DND-41 (cell line): ENCODE measurements around the gene CLCA1.
A peak's percentile ranks its signal among the peaks of the same experiment; 100 is the strongest.

ENCODE experiments used
- ATAC-seq: fragments of 200-7000 bp; cut with Tn5 transposase; 3 replicates; pipeline ENCODE4 v1.9.1; 2021; ENCODE audit warnings: low read depth; ENCODE audit not compliant: insufficient read depth
- DNase-seq: peaks from one replicate; pipeline ENCODE4 v3.0.0-alpha.2; 2020
- H2AFZ ChIP-seq: 2 replicates; pipeline ENCODE4 v1.6.0; 2012; ENCODE audit warnings: low read depth, low read length
- H3K27ac ChIP-seq: 2 replicates; pipeline ENCODE4 v1.5.1; 2012; ENCODE audit warnings: low read length, inconsistent platforms
- H3K27me3 ChIP-seq: fragments of 200-600 bp; sonication (generic); 2 replicates; pipeline ENCODE4 v1.6.0; 2012; ENCODE audit warnings: low read length, mild to moderate bottlenecking, inconsistent platforms; ENCODE audit not compliant: insufficient read depth, poor library complexity
- H3K36me3 ChIP-seq: 2 replicates; pipeline ENCODE4 v1.5.1; 2012; ENCODE audit warnings: low read length, inconsistent platforms; ENCODE audit not compliant: insufficient read depth
- H3K4me1 ChIP-seq: 2 replicates; pipeline ENCODE4 v1.5.1; 2012; ENCODE audit warnings: mild to moderate bottlenecking, low read length; ENCODE audit not compliant: insufficient read depth
- H3K4me2 ChIP-seq: 2 replicates; pipeline ENCODE4 v1.6.0; 2012; ENCODE audit warnings: mild to moderate bottlenecking, moderate library complexity, low read length, inconsistent platforms; ENCODE audit not compliant: insufficient read depth
- H3K4me3 ChIP-seq, 2 experiments: fragments of 200-600 bp in 1 of 2; shearing (Covaris generic) in 1 of 2; 2 replicates each; pipeline ENCODE4 v1.5.1; 2012 to 2016; ENCODE audit warnings: inconsistent platforms in 2 of 2, low read length in 2 of 2, mild to moderate bottlenecking in 2 of 2, low read depth in 1 of 2, moderate library complexity in 1 of 2
- H3K79me2 ChIP-seq: 2 replicates; pipeline ENCODE4 v1.6.0; 2012; ENCODE audit warnings: low read length, inconsistent platforms; ENCODE audit not compliant: insufficient read depth
- H3K9ac ChIP-seq: 2 replicates; pipeline ENCODE4 v1.6.0; 2012; ENCODE audit warnings: low read depth, mild to moderate bottlenecking, inconsistent platforms, low read length, moderate library complexity
- H3K9me3 ChIP-seq: 2 replicates; pipeline ENCODE4 v1.5.1; 2012; ENCODE audit warnings: low read length, moderate library complexity, mild to moderate bottlenecking, inconsistent platforms; ENCODE audit not compliant: insufficient read depth, severe bottlenecking
- H4K20me1 ChIP-seq: 2 replicates; pipeline ENCODE4 v1.6.0; 2012; ENCODE audit warnings: low read length; ENCODE audit not compliant: insufficient read depth
- EZH2 ChIP-seq: IDR thresholded peaks from 3 replicates; pipeline ENCODE4 v1.6.1; 2012; ENCODE audit warnings: borderline replicate concordance, low read depth, mild to moderate bottlenecking, moderate library complexity, low read length, inconsistent platforms; ENCODE audit not compliant: severe bottlenecking
- TF ChIP-seq, protein P1 (sequence below): IDR thresholded peaks from 2 replicates; pipeline ENCODE4 v1.5.1; 2012; ENCODE audit warnings: borderline replicate concordance, low read length, moderate library complexity, mild to moderate bottlenecking; ENCODE audit not compliant: poor library complexity, severe bottlenecking; ENCODE audit errors: extremely low read depth

Gene CLCA1

DNA sequence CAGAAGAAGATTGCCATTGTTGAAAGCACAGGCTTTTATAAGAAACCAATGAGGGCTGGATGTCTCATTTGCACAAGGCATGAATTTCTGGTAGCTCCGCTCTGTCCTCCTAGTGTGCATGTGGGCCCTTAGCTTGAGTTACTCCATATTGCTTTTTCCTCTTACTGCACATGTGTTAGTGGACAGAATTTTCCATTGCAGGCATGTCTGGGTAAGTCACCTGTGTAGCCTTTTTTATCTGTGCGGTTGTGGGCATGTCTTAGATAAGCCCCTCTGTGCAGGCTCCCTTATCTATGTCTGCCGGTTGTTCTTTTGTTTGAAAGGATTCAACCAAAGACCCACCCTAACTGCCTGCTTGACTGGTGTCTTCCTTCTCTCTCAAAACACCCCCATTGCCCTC lies 7.2 kb upstream of the CLCA1 start:
- H3K27ac ChIP-seq = no peak overlapping the region
- H3K27me3 ChIP-seq = no peaks in the 10 kb centered on the region
- no peak overlapping the region for H3K4me3 ChIP-seq
- DNase-seq (no peak), ATAC-seq (no peak)
- no peak overlapping the region for H3K4me2 ChIP-seq
- no peaks in the 10 kb centered on the region for H3K4me1 ChIP-seq
- no peaks in the 10 kb centered on the region for H3K36me3 ChIP-seq
- TF ChIP-seq EZH2 = no peak
- TF ChIP-seq, protein P1, sequence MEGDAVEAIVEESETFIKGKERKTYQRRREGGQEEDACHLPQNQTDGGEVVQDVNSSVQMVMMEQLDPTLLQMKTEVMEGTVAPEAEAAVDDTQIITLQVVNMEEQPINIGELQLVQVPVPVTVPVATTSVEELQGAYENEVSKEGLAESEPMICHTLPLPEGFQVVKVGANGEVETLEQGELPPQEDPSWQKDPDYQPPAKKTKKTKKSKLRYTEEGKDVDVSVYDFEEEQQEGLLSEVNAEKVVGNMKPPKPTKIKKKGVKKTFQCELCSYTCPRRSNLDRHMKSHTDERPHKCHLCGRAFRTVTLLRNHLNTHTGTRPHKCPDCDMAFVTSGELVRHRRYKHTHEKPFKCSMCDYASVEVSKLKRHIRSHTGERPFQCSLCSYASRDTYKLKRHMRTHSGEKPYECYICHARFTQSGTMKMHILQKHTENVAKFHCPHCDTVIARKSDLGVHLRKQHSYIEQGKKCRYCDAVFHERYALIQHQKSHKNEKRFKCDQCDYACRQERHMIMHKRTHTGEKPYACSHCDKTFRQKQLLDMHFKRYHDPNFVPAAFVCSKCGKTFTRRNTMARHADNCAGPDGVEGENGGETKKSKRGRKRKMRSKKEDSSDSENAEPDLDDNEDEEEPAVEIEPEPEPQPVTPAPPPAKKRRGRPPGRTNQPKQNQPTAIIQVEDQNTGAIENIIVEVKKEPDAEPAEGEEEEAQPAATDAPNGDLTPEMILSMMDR = no peak
- H3K9me3 ChIP-seq = no peaks in the 10 kb centered on the region
- no peaks in the 10 kb centered on the region for H4K20me1 ChIP-seq
- no peak overlapping the region for H2AFZ ChIP-seq
- H3K9ac ChIP-seq = no peak overlapping the region
- H3K79me2 ChIP-seq = no peaks in the 10 kb centered on the region

DNA sequence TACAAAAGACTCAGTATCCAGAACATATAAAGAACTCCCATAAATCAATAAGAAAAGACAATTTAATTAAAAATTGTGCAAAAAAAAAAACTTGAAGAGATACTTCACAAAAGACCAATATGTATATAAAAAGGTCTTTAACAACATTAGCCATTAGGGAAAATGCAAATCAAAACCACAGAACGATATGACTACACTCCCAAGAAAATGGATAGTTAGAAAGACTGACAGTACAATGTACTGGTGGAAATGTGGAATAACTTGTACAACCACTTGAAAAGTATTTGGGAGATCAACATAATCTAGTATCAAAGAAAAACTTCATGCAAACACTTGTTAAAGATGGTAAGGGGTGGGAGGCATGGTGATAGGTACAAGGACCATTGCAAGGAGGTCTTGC lies 3.9 kb upstream of the CLCA1 start:
- Histone ChIP-seq H3K36me3 (no peaks in the 10 kb centered on the region), H3K79me2 (no peaks in the 10 kb centered on the region), H3K4me3 (no peak overlapping the region), H2AFZ (no peak overlapping the region), H3K4me1 (peaks cover 16% of the 10 kb centered on the region), H3K9ac (no peak overlapping the region), H3K27ac (no peak overlapping the region), H3K27me3 (no peaks in the 10 kb centered on the region), H3K9me3 (no peaks in the 10 kb centered on the region), H3K4me2 (no peak overlapping the region), H4K20me1 (no peaks in the 10 kb centered on the region)
- DNase-seq (no peak), ATAC-seq (no peak)
- TF ChIP-seq EZH2 = no peak

DNA sequence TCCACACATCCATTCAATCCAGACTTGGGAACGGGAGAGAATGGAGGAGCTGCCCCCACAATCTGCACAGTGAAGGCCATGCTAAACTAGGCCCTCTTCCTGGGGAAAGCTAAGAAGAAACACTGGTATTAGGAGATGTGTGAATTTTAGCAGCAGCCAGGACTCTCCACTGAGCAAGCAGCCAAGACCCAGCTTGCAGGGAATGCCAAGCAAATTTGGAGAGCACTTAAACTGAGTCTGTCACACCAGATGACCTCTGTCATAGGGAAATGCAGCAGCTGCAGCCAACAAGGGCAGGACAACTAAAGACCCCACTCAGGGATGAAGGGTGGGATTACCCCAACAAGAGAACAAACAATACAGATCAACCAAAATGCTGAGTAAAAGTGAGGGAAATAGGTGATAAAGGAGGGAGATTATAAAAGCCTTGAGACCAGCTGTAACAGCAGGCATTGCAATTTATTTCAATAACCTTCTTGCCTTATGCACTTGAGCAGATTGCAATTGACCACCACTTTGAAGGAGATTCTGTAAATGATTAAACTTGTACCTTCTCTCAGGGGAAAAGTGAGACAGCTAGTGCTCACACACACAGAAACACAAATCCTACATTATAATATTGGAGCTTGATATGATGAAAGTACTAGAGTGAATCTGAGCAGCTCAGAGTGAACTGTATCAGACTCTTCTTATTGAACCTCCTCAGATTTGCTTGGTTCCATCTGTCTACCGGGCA lies 2.5 kb upstream of the CLCA1 start:
- TF ChIP-seq EZH2 = no peak
- TF ChIP-seq, protein P1 = no peak
- Histone ChIP-seq H3K36me3 (no peaks in the 10 kb centered on the region), H3K27ac (no peak overlapping the region), H3K4me3 (no peak overlapping the region), H3K9me3 (no peaks in the 10 kb centered on the region), H3K27me3 (no peaks in the 10 kb centered on the region), H2AFZ (no peak overlapping the region), H3K9ac (no peak overlapping the region), H3K4me2 (no peak overlapping the region), H3K79me2 (no peaks in the 10 kb centered on the region), H3K4me1 (peaks cover 16% of the 10 kb centered on the region), H4K20me1 (no peaks in the 10 kb centered on the region)
- DNase-seq = no peak
- no peak for ATAC-seq

DNA sequence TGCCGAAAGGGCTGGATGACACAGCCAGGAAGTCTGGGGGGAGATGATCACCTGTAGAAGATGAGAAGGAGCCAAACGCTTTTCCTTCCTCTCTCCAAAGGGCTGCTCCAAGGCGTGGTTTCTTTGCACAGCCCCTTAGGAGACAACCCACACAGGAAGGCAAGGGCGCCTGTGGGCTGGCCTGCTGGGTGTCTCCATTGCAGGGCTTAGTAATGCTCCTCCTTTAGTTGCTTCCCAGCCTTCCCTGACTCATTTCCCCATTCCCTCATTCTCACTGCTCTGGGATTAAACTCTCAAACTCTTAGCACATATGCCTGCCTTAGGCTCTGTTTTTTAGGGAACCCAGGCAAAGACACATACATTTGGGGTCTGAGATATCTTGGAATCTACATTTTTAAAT lies 1.7 kb upstream of the CLCA1 start:
- TF ChIP-seq, protein P1 = no peak
- TF ChIP-seq EZH2 = no peak
- H3K4me3 ChIP-seq = no peak overlapping the region
- peak; percentile 10 for DNase-seq
- no peak overlapping the region for H3K4me2 ChIP-seq
- no peaks in the 10 kb centered on the region for H3K9me3 ChIP-seq
- peak; percentile 56; the same call in 2 of the 3 replicates for ATAC-seq
- H3K4me1 ChIP-seq = peaks cover 16% of the 10 kb centered on the region
- H3K27me3 ChIP-seq = no peaks in the 10 kb centered on the region
- H3K79me2 ChIP-seq = no peaks in the 10 kb centered on the region
- no peak overlapping the region for H3K9ac ChIP-seq
- no peaks in the 10 kb centered on the region for H3K36me3 ChIP-seq
- H2AFZ ChIP-seq = no peak overlapping the region
- H3K27ac ChIP-seq = no peak overlapping the region
- H4K20me1 ChIP-seq = no peaks in the 10 kb centered on the region
